HFF-Myc (cell line): Measurements from ENCODE around the gene PANK4.

Experiments used
- DNase-seq: peaks from one replicate; pipeline ENCODE4 v3.0.0-alpha.2; 2011; ENCODE audit warnings: low read depth; ENCODE audit errors: extremely low read depth
- H3K4me3 ChIP-seq: replicated peaks from 2 replicates; pipeline ENCODE4 v1.5.1; 2011; ENCODE audit warnings: low read depth, mild to moderate bottlenecking, control low read depth, low read length
- CTCF ChIP-seq: IDR thresholded peaks from 2 replicates; pipeline ENCODE4 v1.5.1; 2012; ENCODE audit warnings: mild to moderate bottlenecking, low read depth, low read length, control low read depth; ENCODE audit errors: missing control alignments

Gene PANK4

GRCh38 chr1:2526824-2527555 lies 594 bp upstream of the PANK4 start:
- DNase-seq = no peak
- TF ChIP-seq CTCF = no peak
- H3K4me3 ChIP-seq = peak overlapping the region; percentile 90

DNA sequence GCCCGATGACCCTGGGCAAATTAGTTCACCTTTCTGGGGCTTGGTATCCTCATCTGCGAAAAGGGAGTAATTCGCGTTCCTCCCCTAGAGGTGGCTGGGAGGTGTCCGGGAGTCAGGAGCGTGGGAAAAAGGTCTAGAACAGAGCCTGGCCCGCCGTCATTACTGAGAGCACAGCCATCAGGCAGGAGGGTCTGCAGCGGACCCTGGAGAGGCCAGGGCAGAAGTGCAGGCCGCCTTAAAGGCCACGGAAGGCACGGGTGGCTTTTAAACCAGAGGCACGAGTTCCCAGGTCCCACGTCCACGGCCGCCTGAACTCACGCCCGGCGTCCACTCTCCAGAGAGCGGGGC lies 850 bp downstream of the PANK4 start:
- no peak for DNase-seq
- H3K4me3 ChIP-seq = peak overlapping the region; percentile 90
- TF ChIP-seq CTCF = no peak

DNA sequence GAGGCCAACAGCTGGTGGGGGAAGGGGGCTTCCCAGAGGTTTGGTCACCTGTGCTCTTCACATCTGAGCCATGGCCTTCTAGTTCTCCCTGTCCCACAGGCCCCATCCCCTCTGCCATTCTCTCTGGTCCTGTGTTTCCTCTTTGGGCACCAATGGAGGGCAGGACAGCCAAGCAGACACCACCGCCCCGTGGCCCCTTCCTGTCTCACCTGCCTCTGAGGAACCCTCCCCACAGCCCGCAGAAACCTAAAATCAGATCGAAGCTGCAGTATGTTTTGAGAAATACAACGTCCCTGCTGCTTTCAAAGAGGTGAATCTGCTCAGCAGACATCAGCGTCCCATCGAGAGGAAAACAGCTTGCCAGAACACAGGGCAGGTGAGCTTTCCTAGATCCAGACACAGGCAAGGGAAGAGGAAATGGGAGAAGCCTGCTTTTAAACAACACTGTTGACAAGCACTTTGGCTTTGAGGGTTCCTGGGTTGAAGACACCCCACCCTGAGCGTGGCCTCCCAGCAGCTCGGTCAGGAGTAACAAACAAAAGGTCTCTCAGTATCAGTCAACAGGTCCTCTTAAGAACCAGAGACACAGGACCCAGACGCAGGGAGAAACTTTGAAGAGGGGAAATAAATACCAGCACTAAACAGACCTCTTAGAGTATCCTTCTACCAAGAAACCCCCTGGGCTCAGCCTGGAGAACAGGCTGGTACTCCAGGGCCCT lies 2.3 kb downstream of the PANK4 start:
- DNase-seq = no peak
- peak overlapping the region; percentile 90 for H3K4me3 ChIP-seq
- TF ChIP-seq CTCF = no peak

DNA sequence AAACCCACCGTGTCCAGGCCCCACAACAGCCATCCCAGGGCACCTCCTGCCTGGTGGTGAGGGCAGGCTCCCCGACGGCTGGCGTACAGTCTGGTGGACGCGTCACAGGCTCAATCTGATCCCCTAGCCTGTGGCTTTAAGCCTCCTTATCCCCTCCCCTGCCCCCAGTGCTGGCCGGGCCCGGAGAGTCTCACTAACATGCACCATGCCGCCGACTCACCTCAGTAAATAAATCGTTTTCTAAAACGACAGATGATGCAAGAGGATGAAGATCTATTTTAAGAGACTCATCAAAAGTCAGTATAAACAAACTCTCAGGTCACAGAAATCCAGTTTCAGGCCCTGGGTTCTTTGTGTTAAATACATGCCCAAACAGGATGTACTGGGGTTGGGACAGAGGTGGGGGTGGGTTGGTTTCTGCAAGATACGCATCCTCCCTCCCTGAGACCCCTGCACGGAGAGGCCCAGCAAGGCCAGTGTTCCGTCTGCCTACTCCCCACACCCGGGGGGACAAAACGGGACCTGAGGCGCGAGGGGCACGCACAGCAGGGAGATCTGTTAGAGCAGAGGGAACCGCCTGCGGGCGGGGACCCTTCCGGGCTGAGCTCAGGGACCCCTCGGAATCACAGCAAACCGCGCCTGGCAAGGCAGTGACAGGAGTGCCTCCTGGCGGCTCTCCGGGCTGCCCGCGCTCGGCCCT lies 3.1 kb downstream of the PANK4 start:
- no peak for TF ChIP-seq CTCF
- DNase-seq = no peak
- no peak overlapping the region for H3K4me3 ChIP-seq

- no peak for DNase-seq
- TF ChIP-seq CTCF = no peak
These were observed 4.2 kb downstream of the PANK4 start for GRCh38 chr1:2522230-2522629.

GRCh38 chr1:2520806-2521205 lies 5.6 kb downstream of the PANK4 start:
- no peak for TF ChIP-seq CTCF
- no peak overlapping the region for H3K4me3 ChIP-seq

More at GRCh38 chr1:2522230-2522629, 4.2 kb downstream of the PANK4 start:
- no peak overlapping the region for H3K4me3 ChIP-seq

More at GRCh38 chr1:2520806-2521205, 5.6 kb downstream of the PANK4 start:
- no peak for DNase-seq
